ENCODE data around the gene GAS2.

GRCh38 chr11:22797047-22797446 is 130.6 kb downstream of the GAS2 start:
- no peak for TF ChIP-seq CTCF (IDR thresholded peaks at IDR 0.05; ENCODE audit: low read length)
- no peak for TF ChIP-seq EZH2 (IDR thresholded peaks at IDR 0.05; ENCODE audit: borderline replicate concordance, low read length)

Measured in OCI-LY1 (cell line).